NCI-H2029 treated with DMSO at 0.1 percent for 48 hours (cell line): ENCODE results near the gene EPB41L2.

ENCODE experiments used
- DNase-seq: peaks from one replicate; lab custom pipeline; 2025; lab: John Stamatoyannopoulos, UW

EPB41L2 gene

GRCh38 chr6:130864344-130864743 lies 198.7 kb downstream of the EPB41L2 start:
- no peak for DNase-seq

GRCh38 chr6:130863415-130864230 lies 199.4 kb downstream of the EPB41L2 start:
- DNase-seq: no peak

- DNase-seq: no peak
Measured at GRCh38 chr6:130862370-130862769, 200.7 kb downstream of the EPB41L2 start.

- DNase-seq: no peak
Measured at GRCh38 chr6:130859161-130859867, 203.7 kb downstream of the EPB41L2 start.

- DNase-seq: no peak
Measured at GRCh38 chr6:130858498-130859160, 204.4 kb downstream of the EPB41L2 start.

- no peak for DNase-seq
Measured at GRCh38 chr6:130858054-130858453, 205.0 kb downstream of the EPB41L2 start.

GRCh38 chr6:130853555-130854183 lies 209.4 kb downstream of the EPB41L2 start:
- DNase-seq: no peak

GRCh38 chr6:130852844-130853554 lies 210.0 kb downstream of the EPB41L2 start:
- no peak for DNase-seq

GRCh38 chr6:130851026-130851425 lies 212.0 kb downstream of the EPB41L2 start:
- DNase-seq: no peak

GRCh38 chr6:130849594-130849993 lies 213.5 kb downstream of the EPB41L2 start:
- DNase-seq: no peak

- DNase-seq: no peak
Measured at GRCh38 chr6:130848945-130849344, 214.1 kb downstream of the EPB41L2 start.

- no peak for DNase-seq
Measured at GRCh38 chr6:130847001-130847910, 215.8 kb downstream of the EPB41L2 start.

GRCh38 chr6:130846501-130846900 lies 216.5 kb downstream of the EPB41L2 start:
- DNase-seq: no peak

- DNase-seq: no peak
Measured at GRCh38 chr6:130843575-130844320, 219.3 kb downstream of the EPB41L2 start.

- DNase-seq: no peak
Measured at GRCh38 chr6:130841128-130841728, 221.8 kb downstream of the EPB41L2 start.

- no peak for DNase-seq
Measured at GRCh38 chr6:130840050-130840449, 223.0 kb downstream of the EPB41L2 start.

- no peak for DNase-seq
Measured at GRCh38 chr6:130839379-130839778, 223.7 kb downstream of the EPB41L2 start.

- DNase-seq: no peak
Measured at GRCh38 chr6:130838951-130839350, 224.1 kb downstream of the EPB41L2 start.

- no peak for DNase-seq
Measured at GRCh38 chr6:130838250-130838860, 224.7 kb downstream of the EPB41L2 start.
